ENCODE results near the gene ACTL7A.
"Not testable (repeated sequence)": the region's sequence is repeated elsewhere in the genome, so short reads cannot be mapped to it uniquely, and the experiment has no call there.

Gene ACTL7A

DNA sequence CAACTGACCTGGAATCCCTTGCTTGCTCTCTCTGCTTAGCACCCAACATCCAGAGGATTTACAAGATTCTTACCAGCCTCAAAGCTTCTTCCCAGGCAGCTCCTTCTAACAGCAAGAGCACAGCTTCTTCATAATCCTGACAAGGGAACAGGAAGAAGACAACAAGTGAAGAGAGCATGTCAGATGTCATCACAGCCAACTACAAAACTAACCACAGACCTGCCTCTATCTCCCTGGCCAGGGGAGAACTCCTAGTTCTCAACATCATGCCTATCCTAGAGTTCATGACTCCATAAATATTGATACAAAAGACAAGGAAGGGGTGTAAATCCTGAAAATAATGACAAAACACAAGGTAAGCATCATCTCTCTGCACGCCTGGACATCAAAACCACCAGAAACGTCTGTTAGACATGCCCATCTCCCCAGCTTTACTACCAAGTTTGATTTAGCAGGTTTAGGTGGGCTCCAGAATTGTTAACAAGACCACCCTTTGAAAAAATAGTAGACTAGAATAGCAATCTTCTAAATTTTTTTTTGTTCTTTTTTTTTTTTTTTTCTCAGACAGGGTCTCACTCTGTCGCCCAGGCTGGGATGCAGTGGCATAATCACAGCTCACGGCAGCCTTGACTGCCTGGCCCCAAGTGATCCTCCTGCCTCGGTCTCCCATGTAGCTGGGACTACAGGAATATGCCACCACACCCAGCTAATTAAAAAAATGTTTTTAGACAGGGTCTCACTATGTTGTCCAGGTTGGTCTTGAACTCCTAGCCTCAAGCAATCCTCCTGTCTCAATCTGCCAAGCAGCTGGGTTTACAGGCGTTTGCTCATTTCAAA is 20.2 kb downstream of the ACTL7A start:
- DNase-seq: no peak

DNA sequence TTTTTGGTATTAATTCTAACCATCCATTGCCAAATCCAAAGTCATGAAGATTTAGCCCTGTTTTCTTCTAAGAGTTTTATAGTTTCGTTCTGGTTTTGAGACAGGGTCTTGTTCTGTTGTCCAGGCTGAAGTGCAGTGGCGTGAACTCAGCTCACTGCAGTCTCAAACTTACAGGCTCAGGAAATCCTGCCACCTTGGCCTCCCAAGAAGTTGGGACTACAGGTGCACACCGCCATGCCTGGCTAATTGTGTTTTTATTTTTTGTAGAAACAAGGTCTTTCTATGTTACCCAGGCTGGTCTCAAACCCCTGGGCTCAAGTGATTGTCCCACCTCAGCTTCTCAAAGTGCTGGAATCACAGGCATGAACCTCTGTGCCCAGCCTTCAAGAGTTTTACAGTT is 21.0 kb downstream of the ACTL7A start:
- no peak for DNase-seq

DNA sequence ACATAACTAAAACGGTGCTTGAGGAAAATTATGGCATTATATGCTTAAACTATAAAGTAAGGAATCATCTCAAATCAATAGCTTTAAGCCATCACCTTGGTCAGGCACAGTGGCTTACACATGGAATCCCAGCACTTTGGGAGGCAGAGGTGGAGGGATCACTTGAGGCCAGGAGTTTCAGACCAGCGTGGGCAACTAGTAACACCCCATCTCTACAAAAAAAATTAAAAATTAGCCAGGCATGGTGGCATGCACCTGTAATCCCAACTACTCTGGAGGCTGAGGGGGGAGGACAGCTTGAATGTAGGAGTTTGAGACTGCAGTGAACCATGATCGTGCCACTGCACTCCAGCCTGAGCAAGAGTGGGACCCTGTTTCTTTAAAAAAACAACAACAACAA is 22.6 kb downstream of the ACTL7A start:
- no peak for DNase-seq

DNA sequence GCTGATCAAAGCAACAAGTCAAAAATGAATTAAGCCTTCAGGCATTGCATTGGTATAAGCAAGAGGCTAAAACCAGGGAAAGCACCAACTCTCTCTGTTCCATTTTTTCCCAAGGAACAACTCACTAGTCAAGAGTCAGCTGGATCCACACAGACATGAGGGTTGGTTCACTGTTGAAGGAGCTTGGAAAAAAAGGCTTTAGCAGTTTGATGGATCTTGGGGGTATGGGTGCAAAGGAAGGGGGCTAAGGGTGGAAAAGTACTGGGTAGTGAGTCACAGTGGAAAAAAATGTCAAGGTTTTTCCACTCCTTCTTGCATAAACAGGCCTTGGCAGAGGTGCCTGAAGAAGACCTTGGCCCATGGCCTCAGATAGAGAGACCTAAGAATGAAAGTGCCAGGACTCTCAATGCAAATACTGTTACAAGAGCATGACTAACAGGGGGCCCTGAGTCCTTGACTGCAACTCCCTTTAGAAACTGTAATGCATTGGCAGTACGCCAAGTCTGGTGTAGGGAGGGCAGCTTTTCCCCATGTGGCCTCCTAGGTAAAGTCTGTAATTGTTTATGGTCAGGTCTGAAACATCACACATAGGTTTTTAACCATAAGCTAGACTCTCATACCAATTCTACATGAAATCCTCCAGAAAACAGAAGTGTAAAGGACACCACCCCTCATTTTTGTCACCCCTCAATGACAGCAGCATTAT is 23.7 kb downstream of the ACTL7A start:
- no peak for DNase-seq

DNA sequence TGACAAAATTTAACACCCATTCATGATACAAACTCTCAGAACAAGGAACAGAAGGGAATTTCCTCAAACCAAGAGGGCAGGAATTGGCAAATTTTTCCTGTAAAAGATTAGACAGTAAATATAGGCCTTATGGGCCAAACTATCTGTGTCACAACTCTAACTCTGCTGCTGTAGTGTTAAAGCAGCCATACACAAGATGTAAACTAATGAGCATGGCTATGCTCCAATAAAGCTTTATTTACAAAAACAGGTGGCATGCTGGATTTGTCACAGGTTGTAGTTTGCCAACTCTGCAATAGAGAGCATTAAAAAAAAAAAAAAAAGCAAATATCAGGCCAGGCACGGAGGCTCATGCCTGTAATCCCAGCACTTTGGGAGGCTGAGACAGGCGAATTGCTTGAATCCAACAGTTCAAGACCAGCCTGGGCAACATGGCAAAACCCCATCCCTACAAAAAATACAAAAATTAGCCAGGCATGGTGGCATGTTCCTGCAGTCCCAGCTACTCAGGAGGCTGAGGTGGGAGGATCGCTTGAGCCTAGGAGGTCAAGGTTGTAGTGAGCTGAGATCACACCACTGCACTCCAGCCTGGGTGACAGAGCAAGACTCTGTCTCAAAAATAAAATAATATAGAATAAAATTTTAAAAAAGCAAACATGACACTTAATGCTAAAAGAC is 24.7 kb downstream of the ACTL7A start:
- not testable (repeated sequence) for DNase-seq

GRCh38 chr9:108889649-108890067 is 27.6 kb downstream of the ACTL7A start:
- DNase-seq: no peak

DNA sequence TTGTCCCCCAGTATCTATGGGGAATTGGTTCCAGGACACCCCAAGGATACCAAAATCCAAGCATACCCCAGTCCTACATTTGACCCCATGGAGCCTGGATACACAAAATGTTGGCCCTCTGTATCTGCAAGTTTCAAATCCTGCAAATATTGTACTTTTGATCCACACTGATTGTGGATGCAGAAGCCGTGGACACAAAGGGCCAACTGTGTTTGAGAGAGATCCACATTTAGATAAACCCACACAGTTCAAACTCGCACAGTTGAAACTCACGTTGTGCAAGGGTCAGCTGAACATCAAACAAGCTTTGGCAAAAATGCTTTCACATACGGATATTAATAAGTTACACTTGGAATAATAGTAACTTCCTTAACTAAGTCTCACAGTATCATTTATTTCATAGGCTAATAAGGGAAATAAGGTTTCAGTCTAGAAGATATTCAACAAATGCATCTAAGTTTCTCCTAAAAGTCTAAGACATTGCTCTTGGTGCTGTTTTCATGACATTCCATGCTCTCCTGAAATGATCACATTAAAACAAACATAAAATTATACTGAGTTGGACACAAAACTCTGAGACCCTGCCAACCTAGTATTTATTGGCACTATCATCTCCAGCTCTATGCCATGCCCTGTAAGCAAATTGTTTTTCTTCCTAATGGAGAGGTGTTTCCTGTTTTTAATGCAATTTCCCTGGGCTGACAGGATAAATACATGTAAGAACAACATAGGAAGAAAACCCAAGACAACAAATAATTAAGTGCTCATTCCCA is 32.3 kb downstream of the ACTL7A start:
- no peak for DNase-seq

- DNase-seq: no peak
Observed at GRCh38 chr9:108897324-108898096, 35.4 kb downstream of the ACTL7A start.

DNA sequence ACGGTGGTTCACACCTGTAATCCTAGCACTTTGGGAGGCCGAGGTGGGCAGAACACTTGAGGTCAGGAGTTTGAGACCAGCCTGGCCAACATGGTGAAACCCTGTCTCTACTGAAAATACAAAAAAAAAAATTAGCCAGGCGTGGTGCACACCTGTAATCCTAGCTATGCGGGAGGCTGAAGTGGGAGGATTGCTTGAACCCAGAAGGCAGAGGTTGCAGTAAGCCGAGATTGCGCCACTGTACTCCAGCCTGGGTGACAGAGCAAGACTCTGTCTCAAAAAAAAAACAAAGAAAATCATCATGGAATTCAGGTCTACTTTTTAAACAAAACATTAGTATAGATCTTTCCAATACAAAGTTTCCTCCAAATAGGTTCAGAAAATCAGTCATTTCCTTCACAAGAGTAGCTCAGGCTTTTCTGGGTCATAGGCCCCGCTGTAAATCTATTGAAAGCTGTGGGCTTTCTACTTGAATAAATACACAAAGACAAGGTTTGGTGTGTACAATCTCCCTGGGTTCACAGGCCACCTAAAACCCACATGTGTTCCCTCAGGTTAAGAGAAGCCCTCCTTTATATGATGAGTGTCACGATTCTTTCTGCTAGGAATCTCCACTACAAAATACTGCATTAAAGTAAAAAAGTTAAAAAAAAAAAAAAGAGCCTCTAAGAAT is 37.1 kb downstream of the ACTL7A start:
- not testable (repeated sequence) for DNase-seq

DNA sequence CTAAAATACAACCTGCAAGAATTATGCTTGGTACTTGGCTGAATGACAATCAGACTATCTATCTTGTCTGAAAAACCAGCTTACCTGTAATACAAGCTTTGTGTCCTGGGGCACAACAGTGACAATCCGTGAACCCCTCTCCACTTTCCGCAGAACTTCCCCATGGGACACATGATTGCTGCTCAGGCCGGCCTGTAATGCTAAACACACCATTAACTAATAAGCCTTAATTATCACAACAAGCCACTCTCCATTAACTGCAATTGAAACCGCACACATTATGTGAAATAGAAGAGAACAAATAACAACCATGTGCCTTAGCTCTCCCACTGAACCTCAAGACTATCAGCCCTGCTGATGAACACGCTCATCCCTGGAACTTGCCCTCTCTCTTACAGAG is 38.1 kb downstream of the ACTL7A start:
- no peak for DNase-seq

GRCh38 chr9:108903420-108904103 is 41.5 kb downstream of the ACTL7A start:
- DNase-seq: no peak

GRCh38 chr9:108904161-108904560 is 42.1 kb downstream of the ACTL7A start:
- DNase-seq: no peak

GRCh38 chr9:108905494-108905893 is 43.4 kb downstream of the ACTL7A start:
- DNase-seq: no peak

DNA sequence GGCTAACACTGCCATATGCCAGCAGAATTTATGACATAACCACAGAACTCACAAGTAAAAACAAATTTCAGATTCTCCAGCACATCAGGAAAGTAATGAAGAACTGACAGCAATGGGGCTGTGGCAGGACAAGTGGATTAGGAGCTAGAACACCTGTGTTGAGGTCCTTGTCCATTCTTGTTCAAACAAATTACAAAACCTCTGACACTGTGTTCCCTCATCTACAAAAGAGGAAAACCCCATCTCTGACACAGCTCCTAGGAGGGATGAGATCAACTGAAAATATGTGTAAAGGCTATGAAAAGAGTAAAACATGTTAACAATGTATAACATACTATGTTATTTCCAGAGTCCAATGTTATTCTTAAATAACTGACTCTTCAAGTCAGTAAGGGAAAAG is 48.3 kb downstream of the ACTL7A start:
- no peak for DNase-seq

DNA sequence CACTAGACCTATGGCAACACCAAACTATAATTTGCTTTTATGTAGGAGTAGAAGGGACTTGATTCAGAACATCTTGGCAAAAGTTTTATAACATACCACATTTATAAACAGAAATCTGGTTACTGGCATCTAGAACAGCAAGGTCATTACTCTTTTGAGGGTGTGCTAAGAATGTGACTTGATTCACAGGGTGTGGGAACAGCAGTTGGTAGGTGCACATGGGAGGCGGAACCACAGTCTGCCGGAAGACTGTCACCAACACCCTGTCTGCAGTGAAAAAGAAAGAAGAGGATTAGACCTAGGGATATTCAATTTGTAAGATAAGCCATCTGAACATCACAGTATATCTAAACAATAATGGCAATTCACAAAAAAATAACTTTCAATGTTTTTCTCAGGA is 48.8 kb downstream of the ACTL7A start:
- no peak for DNase-seq

GRCh38 chr9:108911820-108912219 is 49.8 kb downstream of the ACTL7A start:
- DNase-seq: no peak

Measured in KG1 (cell line).